ENCODE data around the gene SPATA24.
A peak's percentile ranks its signal among the peaks of the same experiment; 100 is the strongest.
"Not testable (repeated sequence)": the region's sequence is repeated elsewhere in the genome, so short reads cannot be mapped to it uniquely, and the experiment has no call there.

Gene SPATA24

GRCh38 chr5:139403787-139404483 is at the start of gene SPATA24:
TSS of gene SPATA24 (minus strand) at chr5:139404089. CDS start at chr5:139404060, 29 bp downstream.
- DNase-seq: peak; percentile 97

GRCh38 chr5:139451878-139452660 is 48.2 kb upstream of the SPATA24 start:
- no peak for DNase-seq

GRCh38 chr5:139451176-139451575 is 47.3 kb upstream of the SPATA24 start:
- no peak for DNase-seq

- no peak for DNase-seq
Observed at GRCh38 chr5:139446956-139447779, 43.3 kb upstream of the SPATA24 start.

GRCh38 chr5:139445325-139446170 is 41.7 kb upstream of the SPATA24 start:
- DNase-seq: no peak

GRCh38 chr5:139443831-139444453 is 40.1 kb upstream of the SPATA24 start:
- DNase-seq: peak; percentile 11 to 22

- not testable (repeated sequence) for DNase-seq
Observed at GRCh38 chr5:139440416-139440815, 36.5 kb upstream of the SPATA24 start.

- peak; percentile 91 to 92 for DNase-seq
Observed at GRCh38 chr5:139439013-139439903, 35.4 kb upstream of the SPATA24 start, which contains the start of gene DNAJC18. TSS of gene DNAJC18 (minus strand) at chr5:139439525. CDS start at chr5:139439445, 80 bp downstream.

GRCh38 chr5:139438707-139439012 is 34.8 kb upstream of the SPATA24 start:
- no peak for DNase-seq

- no peak for DNase-seq
Observed at GRCh38 chr5:139435676-139436075, 31.8 kb upstream of the SPATA24 start.

- no peak for DNase-seq
Observed at GRCh38 chr5:139431706-139432105, 27.8 kb upstream of the SPATA24 start.

- DNase-seq: no peak
Observed at GRCh38 chr5:139430015-139430414, 26.1 kb upstream of the SPATA24 start.

- DNase-seq: no peak
Observed at GRCh38 chr5:139426203-139426885, 22.5 kb upstream of the SPATA24 start.

- no peak for DNase-seq
Observed at GRCh38 chr5:139425497-139425896, 21.6 kb upstream of the SPATA24 start.

- peak; percentile 90 to 91 for DNase-seq
Observed at GRCh38 chr5:139422307-139422893, 18.5 kb upstream of the SPATA24 start.

- DNase-seq: no peak
Observed at GRCh38 chr5:139419226-139420192, 15.6 kb upstream of the SPATA24 start.

GRCh38 chr5:139418793-139419192 is 14.9 kb upstream of the SPATA24 start:
- DNase-seq: no peak

GRCh38 chr5:139417214-139417613 is 13.3 kb upstream of the SPATA24 start:
- peak; percentile 62 to 66 for DNase-seq

GRCh38 chr5:139416651-139417050 is 12.8 kb upstream of the SPATA24 start:
- DNase-seq: no peak

Measured in Kasumi-1 (cell line).